ENCODE measurements around the gene ATP5MG.

Gene ATP5MG

DNA sequence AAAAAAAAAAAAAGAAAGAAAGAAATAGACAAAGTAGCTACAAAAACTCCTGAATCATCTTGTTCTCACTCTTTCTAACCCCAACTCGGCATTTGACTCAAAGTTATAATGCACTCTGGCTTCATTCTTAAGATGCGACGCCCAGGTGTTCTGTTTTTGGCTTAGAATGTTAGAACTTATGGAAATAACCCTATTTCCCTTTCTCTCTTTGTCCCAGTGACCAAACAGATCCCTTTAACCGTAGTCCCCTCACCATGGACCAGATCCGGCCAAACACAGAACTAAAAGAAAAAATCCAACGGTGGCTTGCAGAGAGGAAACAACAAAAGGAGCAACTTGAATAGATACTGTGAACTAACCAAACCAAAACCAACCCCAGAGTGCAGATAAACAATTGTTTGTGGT, 5.3 kb upstream of the ATP5MG start (continued):
- TF ChIP-seq, protein P1, sequence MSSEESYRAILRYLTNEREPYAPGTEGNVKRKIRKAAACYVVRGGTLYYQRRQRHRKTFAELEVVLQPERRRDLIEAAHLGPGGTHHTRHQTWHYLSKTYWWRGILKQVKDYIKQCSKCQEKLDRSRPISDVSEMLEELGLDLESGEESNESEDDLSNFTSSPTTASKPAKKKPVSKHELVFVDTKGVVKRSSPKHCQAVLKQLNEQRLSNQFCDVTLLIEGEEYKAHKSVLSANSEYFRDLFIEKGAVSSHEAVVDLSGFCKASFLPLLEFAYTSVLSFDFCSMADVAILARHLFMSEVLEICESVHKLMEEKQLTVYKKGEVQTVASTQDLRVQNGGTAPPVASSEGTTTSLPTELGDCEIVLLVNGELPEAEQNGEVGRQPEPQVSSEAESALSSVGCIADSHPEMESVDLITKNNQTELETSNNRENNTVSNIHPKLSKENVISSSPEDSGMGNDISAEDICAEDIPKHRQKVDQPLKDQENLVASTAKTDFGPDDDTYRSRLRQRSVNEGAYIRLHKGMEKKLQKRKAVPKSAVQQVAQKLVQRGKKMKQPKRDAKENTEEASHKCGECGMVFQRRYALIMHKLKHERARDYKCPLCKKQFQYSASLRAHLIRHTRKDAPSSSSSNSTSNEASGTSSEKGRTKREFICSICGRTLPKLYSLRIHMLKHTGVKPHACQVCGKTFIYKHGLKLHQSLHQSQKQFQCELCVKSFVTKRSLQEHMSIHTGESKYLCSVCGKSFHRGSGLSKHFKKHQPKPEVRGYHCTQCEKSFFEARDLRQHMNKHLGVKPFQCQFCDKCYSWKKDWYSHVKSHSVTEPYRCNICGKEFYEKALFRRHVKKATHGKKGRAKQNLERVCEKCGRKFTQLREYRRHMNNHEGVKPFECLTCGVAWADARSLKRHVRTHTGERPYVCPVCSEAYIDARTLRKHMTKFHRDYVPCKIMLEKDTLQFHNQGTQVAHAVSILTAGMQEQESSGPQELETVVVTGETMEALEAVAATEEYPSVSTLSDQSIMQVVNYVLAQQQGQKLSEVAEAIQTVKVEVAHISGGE (tag by site-specific recombination; conservative IDR thresholded peaks at IDR 0.05; ENCODE audit: low read depth) = no peak
- TF ChIP-seq ZNF121 (tag by site-specific recombination; IDR thresholded peaks at IDR 0.05) (no peak), ZNF558 (tag by site-specific recombination; IDR thresholded peaks at IDR 0.05) (no peak), ZNF664 (tag by site-specific recombination; IDR thresholded peaks at IDR 0.05) (no peak), ZNF600 (tag by site-specific recombination; IDR thresholded peaks at IDR 0.05) (no peak), ZNF544 (tag by site-specific recombination; IDR thresholded peaks at IDR 0.05) (no peak), ZNF621 (tag by site-specific recombination; IDR thresholded peaks at IDR 0.05) (no peak), GLIS1 (tag by site-specific recombination; IDR thresholded peaks at IDR 0.05) (no peak), ZNF792 (tag by site-specific recombination; IDR thresholded peaks at IDR 0.05) (no peak), ZNF248 (tag by site-specific recombination; IDR thresholded peaks at IDR 0.05) (no peak), ZNF701 (tag by site-specific recombination; IDR thresholded peaks at IDR 0.05) (no peak), ZNF768 (tag by site-specific recombination; IDR thresholded peaks at IDR 0.05) (no peak)
- TF ChIP-seq, protein P2, sequence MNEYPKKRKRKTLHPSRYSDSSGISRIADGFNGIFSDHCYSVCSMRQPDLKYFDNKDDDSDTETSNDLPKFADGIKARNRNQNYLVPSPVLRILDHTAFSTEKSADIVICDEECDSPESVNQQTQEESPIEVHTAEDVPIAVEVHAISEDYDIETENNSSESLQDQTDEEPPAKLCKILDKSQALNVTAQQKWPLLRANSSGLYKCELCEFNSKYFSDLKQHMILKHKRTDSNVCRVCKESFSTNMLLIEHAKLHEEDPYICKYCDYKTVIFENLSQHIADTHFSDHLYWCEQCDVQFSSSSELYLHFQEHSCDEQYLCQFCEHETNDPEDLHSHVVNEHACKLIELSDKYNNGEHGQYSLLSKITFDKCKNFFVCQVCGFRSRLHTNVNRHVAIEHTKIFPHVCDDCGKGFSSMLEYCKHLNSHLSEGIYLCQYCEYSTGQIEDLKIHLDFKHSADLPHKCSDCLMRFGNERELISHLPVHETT (tag by site-specific recombination; IDR thresholded peaks at IDR 0.05) = no peak
- TF ChIP-seq, protein P3, sequence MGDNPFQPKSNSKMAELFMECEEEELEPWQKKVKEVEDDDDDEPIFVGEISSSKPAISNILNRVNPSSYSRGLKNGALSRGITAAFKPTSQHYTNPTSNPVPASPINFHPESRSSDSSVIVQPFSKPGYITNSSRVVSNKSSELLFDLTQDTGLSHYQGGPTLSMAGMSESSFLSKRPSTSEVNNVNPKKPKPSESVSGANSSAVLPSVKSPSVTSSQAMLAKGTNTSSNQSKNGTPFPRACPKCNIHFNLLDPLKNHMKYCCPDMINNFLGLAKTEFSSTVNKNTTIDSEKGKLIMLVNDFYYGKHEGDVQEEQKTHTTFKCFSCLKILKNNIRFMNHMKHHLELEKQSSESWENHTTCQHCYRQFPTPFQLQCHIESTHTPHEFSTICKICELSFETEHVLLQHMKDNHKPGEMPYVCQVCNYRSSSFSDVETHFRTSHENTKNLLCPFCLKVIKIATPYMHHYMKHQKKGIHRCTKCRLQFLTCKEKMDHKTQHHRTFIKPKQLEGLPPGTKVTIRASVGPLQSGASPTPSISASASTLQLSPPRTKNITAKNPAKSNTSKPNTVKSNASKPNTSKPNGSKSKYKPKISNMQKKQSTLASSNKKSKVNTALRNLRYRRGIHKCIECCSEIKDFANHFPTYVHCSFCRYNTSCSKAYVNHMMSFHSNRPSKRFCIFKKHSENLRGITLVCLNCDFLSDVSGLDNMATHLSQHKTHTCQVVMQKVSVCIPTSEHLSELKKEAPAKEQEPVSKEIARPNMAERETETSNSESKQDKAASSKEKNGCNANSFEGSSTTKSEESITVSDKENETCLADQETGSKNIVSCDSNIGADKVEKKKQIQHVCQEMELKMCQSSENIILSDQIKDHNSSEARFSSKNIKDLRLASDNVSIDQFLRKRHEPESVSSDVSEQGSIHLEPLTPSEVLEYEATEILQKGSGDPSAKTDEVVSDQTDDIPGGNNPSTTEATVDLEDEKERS (tag by site-specific recombination; IDR thresholded peaks at IDR 0.05) = no peak

DNA sequence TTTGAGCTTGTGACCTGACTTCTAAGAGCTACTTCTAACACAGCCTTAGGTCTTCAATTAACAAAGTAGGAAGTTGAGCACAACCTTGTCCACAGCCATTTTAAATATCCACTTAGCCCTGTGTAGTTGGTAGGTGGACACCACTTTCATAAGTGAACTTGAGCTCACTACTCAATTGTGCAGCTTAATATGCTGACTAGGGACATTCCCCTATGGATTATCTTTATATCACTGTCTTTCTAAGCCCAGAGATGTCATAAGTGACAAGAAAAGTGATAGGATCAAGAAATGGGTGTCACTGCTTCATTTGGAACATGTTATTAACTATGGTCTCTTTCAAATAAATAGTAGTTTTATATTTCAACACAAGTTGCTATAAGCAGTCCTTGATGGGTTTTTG, 4.0 kb upstream of the ATP5MG start:
- H3K4me3 ChIP-seq (ENCODE audit: low read depth, low read length) = no peak overlapping the region
- ChIA-PET CTCF (interaction anchor here (1.6 to 1.8 kb wide), 2 partner anchors 91 to 226 kb away, joined by 3 to 7 read pairs; no protein-coding TSS in a partner anchor), POLR2A (interaction anchor here (1.3 kb wide), 1 partner anchor 38 kb away, joined by 7 read pairs; the partner anchor contains the start of gene KMT2A)
- H3K4me1 ChIP-seq (ENCODE audit: control insufficient read depth, insufficient read depth, low read length) = no peaks in the 10 kb centered on the region
- no peaks in the 10 kb centered on the region for H3K9me3 ChIP-seq (ENCODE audit: control insufficient read depth, insufficient read depth, low read depth, low read length)
- no peak overlapping the region for H3K27ac ChIP-seq (ENCODE audit: extremely low read depth, low read depth, low read length)
- H3K36me3 ChIP-seq (ENCODE audit: control insufficient read depth in 2 of 2, insufficient read depth in 1 of 2, low read length in 2 of 2) = peaks cover 26 to 56% of the 10 kb centered on the region in 2 experiments; a peak in 2 of 3 replicates
- TF ChIP-seq ZBTB7A (tag by site-specific recombination; IDR thresholded peaks at IDR 0.05; ENCODE audit: low read depth) (no peak), SP3 (tag by site-specific recombination; IDR thresholded peaks at IDR 0.05) (no peak), ZNF223 (tag by site-specific recombination; IDR thresholded peaks at IDR 0.05) (no peak), SP7 (tag by site-specific recombination; IDR thresholded peaks at IDR 0.05) (peak; percentile 77)
